Measurements from ENCODE around the gene CLGN. TPM values are rescaled to one million over a fixed set of nuclear protein-coding genes. Genes with fewer than 3 reads are reported as not detected.

Gene CLGN
- total and polyA plus RNA-seq, 2 of the 13 experiments (the other 11 are each of a cell fraction or from before 2014, with no cell fraction given): 7.2 to 17.0 TPM

- TF ChIP-seq ATF2 (CRISPR knock-in tag; IDR thresholded peaks at IDR 0.05): 0 out of 2 replicates have a peak, but pooled peaks have one; percentile 20
- 0 out of 2 replicates have a peak, but pooled peaks have one; percentile 9 for TF ChIP-seq ONECUT2 (CRISPR knock-in tag; IDR thresholded peaks at IDR 0.05)
- TF ChIP-seq SUZ12 (IDR thresholded peaks at IDR 0.05; ENCODE audit: low read depth, low read length): no peak
- TF ChIP-seq MEIS2 (CRISPR knock-in tag; IDR thresholded peaks at IDR 0.05): no peak
- no peak for TF ChIP-seq BCLAF1 (IDR thresholded peaks at IDR 0.05)
- no peak for TF ChIP-seq ZSCAN29 (CRISPR knock-in tag; conservative IDR thresholded peaks at IDR 0.05)
- no peak for TF ChIP-seq MED13 (CRISPR knock-in tag; IDR thresholded peaks at IDR 0.05)
- no peak for TF ChIP-seq ZNF280B (CRISPR knock-in tag; IDR thresholded peaks at IDR 0.05; ENCODE audit: borderline replicate concordance)
- TF ChIP-seq NR2F6 (IDR thresholded peaks at IDR 0.05): 0 out of 2 replicates have a peak, but pooled peaks have one; percentile 30
- 0 out of 2 replicates have a peak, but pooled peaks have one; percentile 30 for TF ChIP-seq NR2F6 (CRISPR knock-in tag; IDR thresholded peaks at IDR 0.05)
- no peak for TF ChIP-seq ZNF180 (CRISPR knock-in tag; IDR thresholded peaks at IDR 0.05; ENCODE audit: borderline replicate concordance, low read depth)
- 0 out of 2 replicates have a peak, but pooled peaks have one; percentile 24 for TF ChIP-seq IRF2 (CRISPR knock-in tag; IDR thresholded peaks at IDR 0.05)
- no peak for TF ChIP-seq FOXC1 (CRISPR knock-in tag; IDR thresholded peaks at IDR 0.05; ENCODE audit: borderline replicate concordance)
- no peak for TF ChIP-seq SRSF4 (IDR thresholded peaks at IDR 0.05; ENCODE audit: low read depth, low read length, poor library complexity, severe bottlenecking)
- no peak for TF ChIP-seq ZBTB1 (CRISPR knock-in tag; IDR thresholded peaks at IDR 0.05; ENCODE audit: borderline replicate concordance)
- no peak for TF ChIP-seq REPIN1 (CRISPR knock-in tag; IDR thresholded peaks at IDR 0.05; ENCODE audit: borderline replicate concordance, low read depth)
- TF ChIP-seq ZNF576 (CRISPR knock-in tag; IDR thresholded peaks at IDR 0.05): no peak
- TF ChIP-seq RFXANK (CRISPR knock-in tag; IDR thresholded peaks at IDR 0.05): no peak
- no peak for TF ChIP-seq MTA3 (CRISPR knock-in tag; IDR thresholded peaks at IDR 0.05)
- no peak for TF ChIP-seq ZNF414 (CRISPR knock-in tag; IDR thresholded peaks at IDR 0.05)
- TF ChIP-seq ZNF367 (CRISPR knock-in tag; IDR thresholded peaks at IDR 0.05; ENCODE audit: borderline replicate concordance): no peak
- TF ChIP-seq ELF3 (CRISPR knock-in tag; IDR thresholded peaks at IDR 0.05): peak; percentile 69; the same call in 1 of the 2 replicates
- TF ChIP-seq HNF4G (IDR thresholded peaks at IDR 0.05; ENCODE audit: borderline replicate concordance, low read depth, low read length): peak; percentile 88
- TF ChIP-seq HNF4G (CRISPR knock-in tag; IDR thresholded peaks at IDR 0.05; ENCODE audit: borderline replicate concordance, low read depth): peak; percentile 82; the same call in 1 of the 2 replicates
- TF ChIP-seq GZF1 (CRISPR knock-in tag; IDR thresholded peaks at IDR 0.05): no peak
- no peak for TF ChIP-seq MBNL3 (CRISPR knock-in tag; conservative IDR thresholded peaks at IDR 0.05)
- no peak for TF ChIP-seq SP140L (CRISPR knock-in tag; IDR thresholded peaks at IDR 0.05; ENCODE audit: borderline replicate concordance)
These were observed 64.4 kb downstream of the CLGN start (continued) for GRCh38 chr4:140363051-140363450.
